Osteoblast (primary cell): ENCODE measurements around the gene NELFE. TPM values are rescaled to one million over a fixed set of nuclear protein-coding genes. Genes with fewer than 3 reads are reported as not detected.

ENCODE experiments used
- DNase-seq: peaks from one replicate; pipeline ENCODE4 v3.0.0; 2011; ENCODE audit warnings: low spot score, mixed read lengths; ENCODE audit not compliant: insufficient read length; ENCODE audit errors: missing footprints
- H2AFZ ChIP-seq: 2 replicates; pipeline ENCODE4 v1.6.0; 2011; ENCODE audit warnings: mild to moderate bottlenecking, low read length
- H3K27ac ChIP-seq: 2 replicates; pipeline ENCODE4 v1.5.1; 2011; ENCODE audit warnings: mild to moderate bottlenecking, low read depth, low read length, moderate library complexity
- H3K27me3 ChIP-seq: 2 replicates; pipeline ENCODE4 v1.6.0; 2012; ENCODE audit warnings: mild to moderate bottlenecking, control low read depth, inconsistent platforms, low read length, moderate library complexity; ENCODE audit not compliant: insufficient read depth
- H3K36me3 ChIP-seq: 2 replicates; pipeline ENCODE4 v1.5.1; 2011; ENCODE audit warnings: mild to moderate bottlenecking, low read length, control low read depth, moderate library complexity; ENCODE audit not compliant: insufficient read depth
- H3K4me1 ChIP-seq: 2 replicates; pipeline ENCODE4 v1.5.1; 2011; ENCODE audit warnings: mild to moderate bottlenecking, low read length, control low read depth, moderate library complexity; ENCODE audit not compliant: insufficient read depth
- H3K4me2 ChIP-seq: 2 replicates; pipeline ENCODE4 v1.6.0; 2011; ENCODE audit warnings: mild to moderate bottlenecking, low read length; ENCODE audit not compliant: insufficient read depth
- H3K4me3 ChIP-seq: fragments of 200-600 bp; sonication (generic); 3 replicates; pipeline ENCODE4 v1.5.1; 2012; ENCODE audit warnings: mild to moderate bottlenecking, low read length, inconsistent platforms; ENCODE audit not compliant: insufficient read depth
- H3K79me2 ChIP-seq: 2 replicates; pipeline ENCODE4 v1.6.0; 2012; ENCODE audit warnings: mild to moderate bottlenecking, low read length, control low read depth, inconsistent platforms; ENCODE audit not compliant: insufficient read depth
- H3K9me3 ChIP-seq: 2 replicates; pipeline ENCODE4 v1.5.1; 2011; ENCODE audit warnings: low read depth, low read length, control low read depth
- H4K20me1 ChIP-seq: 2 replicates; pipeline ENCODE4 v1.6.0; 2012; ENCODE audit warnings: mild to moderate bottlenecking, low read length, control low read depth; ENCODE audit not compliant: insufficient read depth
- CTCF ChIP-seq: IDR thresholded peaks from 2 replicates; pipeline ENCODE4 v1.5.1; 2011; ENCODE audit warnings: mild to moderate bottlenecking, low read depth, low read length, moderate library complexity; ENCODE audit errors: extremely low read depth
- total RNA-seq: library from RNA; depleted of rRNA; stranded (reverse); fragments of >200 nt; gene quantifications from 2 replicates; pipeline ENCODE4 v1.2.3, GENCODE V29; 2012

The NELFE gene
- total RNA-seq, 1 donor: 86.5 TPM

DNA sequence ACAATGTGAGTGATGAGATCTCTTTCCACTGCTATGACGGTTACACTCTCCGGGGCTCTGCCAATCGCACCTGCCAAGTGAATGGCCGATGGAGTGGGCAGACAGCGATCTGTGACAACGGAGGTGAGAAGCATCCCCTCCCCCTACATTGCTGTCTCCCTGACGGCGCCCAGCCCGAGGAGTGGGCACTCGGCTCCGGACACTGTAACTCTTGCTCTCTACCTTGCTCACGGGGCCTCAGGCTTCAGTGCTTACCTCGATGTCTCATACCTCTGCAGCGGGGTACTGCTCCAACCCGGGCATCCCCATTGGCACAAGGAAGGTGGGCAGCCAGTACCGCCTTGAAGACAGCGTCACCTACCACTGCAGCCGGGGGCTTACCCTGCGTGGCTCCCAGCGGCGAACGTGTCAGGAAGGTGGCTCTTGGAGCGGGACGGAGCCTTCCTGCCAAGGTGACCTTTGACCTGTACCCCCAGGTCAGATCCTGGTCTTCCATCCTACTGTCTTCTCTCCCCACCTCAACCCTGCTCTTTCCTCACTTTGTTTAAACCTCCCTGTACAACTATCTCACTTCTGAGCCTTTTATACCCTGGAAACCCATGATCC lies 11.6 kb downstream of the NELFE start:
- no peaks in the 10 kb centered on the region for H3K9me3 ChIP-seq

GRCh38 chr6:31946370-31946885 lies 12.3 kb downstream of the NELFE start:
- Histone ChIP-seq H3K4me2 (peak overlapping the region; percentile 94), H3K27me3 (peaks cover 5% of the 10 kb centered on the region)

More for the DNA sequence above, 11.6 kb downstream of the NELFE start:
- no peak for TF ChIP-seq CTCF
- Histone ChIP-seq H3K4me1 (peaks cover 23% of the 10 kb centered on the region), H3K79me2 (no peaks in the 10 kb centered on the region), H3K4me3 (no peak overlapping the region), H4K20me1 (no peaks in the 10 kb centered on the region), H3K36me3 (peaks cover 12% of the 10 kb centered on the region), H2AFZ (no peak overlapping the region), H3K4me2 (no peak overlapping the region), H3K27ac (no peak overlapping the region), H3K27me3 (peaks cover 5% of the 10 kb centered on the region)
- no peak for DNase-seq

DNA sequence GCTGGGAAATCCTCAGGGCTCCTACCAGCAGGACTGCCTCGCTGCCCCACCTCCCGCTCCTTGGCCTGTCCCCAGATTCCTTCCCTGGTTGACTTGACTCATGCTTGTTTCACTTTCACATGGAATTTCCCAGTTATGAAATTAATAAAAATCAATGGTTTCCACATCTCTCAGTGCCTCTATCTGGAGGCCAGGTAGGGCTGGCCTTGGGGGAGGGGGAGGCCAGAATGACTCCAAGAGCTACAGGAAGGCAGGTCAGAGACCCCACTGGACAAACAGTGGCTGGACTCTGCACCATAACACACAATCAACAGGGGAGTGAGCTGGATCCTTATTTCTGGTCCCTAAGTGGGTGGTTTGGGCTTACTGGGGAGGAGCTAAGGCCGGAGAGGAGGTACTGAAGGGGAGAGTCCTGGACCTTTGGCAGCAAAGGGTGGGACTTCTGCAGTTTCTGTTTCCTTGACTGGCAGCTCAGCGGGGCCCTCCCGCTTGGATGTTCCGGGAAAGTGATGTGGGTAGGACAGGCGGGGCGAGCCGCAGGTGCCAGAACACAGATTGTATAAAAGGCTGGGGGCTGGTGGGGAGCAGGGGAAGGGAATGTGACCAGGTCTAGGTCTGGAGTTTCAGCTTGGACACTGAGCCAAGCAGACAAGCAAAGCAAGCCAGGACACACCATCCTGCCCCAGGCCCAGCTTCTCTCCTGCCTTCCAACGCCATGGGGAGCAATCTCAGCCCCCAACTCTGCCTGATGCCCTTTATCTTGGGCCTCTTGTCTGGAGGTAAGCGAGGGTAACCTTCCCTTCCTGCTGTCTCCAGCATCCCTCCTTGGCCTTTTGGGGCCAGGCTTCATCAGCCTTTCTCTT lies 13.0 kb downstream of the NELFE start, which contains the start of gene CFB:
Gene CFB (plus strand): TSS at position 589 of the 863 bp plus-strand sequence. CDS start 127 bp downstream, at position 716.
- Histone ChIP-seq H3K27me3 (peaks cover 5% of the 10 kb centered on the region), H2AFZ (peak within 1 kb of the TSS; percentile 87), H3K79me2 (no peaks in the 10 kb centered on the region), H3K4me3 (peak within 1 kb of the TSS; percentile 68), H3K36me3 (no peaks in the 10 kb centered on the region), H4K20me1 (no peaks in the 10 kb centered on the region), H3K9me3 (no peaks in the 10 kb centered on the region), H3K27ac (peak within 1 kb of the TSS; percentile 81), H3K4me1 (peaks cover 23% of the 10 kb centered on the region), H3K4me2 (peak within 1 kb of the TSS; percentile 94)
- TF ChIP-seq CTCF: no peak
- peak; percentile 97 for DNase-seq

More at GRCh38 chr6:31946370-31946885, 12.3 kb downstream of the NELFE start:
- H3K27ac ChIP-seq: peak overlapping the region; percentile 81
- peaks cover 5% of the 10 kb centered on the region for H3K36me3 ChIP-seq
- H4K20me1 ChIP-seq: no peaks in the 10 kb centered on the region
- no peaks in the 10 kb centered on the region for H3K9me3 ChIP-seq
- TF ChIP-seq CTCF: no peak
- DNase-seq: peak; percentile 45
- no peaks in the 10 kb centered on the region for H3K79me2 ChIP-seq
- peak overlapping the region; percentile 68 for H3K4me3 ChIP-seq
- peaks cover 23% of the 10 kb centered on the region for H3K4me1 ChIP-seq
- peak overlapping the region; percentile 87 for H2AFZ ChIP-seq

DNA sequence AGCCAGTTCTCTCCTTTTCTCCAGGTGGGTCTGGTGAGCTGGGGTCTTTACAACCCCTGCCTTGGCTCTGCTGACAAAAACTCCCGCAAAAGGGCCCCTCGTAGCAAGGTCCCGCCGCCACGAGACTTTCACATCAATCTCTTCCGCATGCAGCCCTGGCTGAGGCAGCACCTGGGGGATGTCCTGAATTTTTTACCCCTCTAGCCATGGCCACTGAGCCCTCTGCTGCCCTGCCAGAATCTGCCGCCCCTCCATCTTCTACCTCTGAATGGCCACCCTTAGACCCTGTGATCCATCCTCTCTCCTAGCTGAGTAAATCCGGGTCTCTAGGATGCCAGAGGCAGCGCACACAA lies 13.6 kb downstream of the NELFE start:
- Histone ChIP-seq H3K27ac (peak overlapping the region; percentile 81), H3K36me3 (no peaks in the 10 kb centered on the region), H3K27me3 (peaks cover 5% of the 10 kb centered on the region), H3K4me2 (peak overlapping the region; percentile 94), H4K20me1 (no peaks in the 10 kb centered on the region), H3K4me3 (peak overlapping the region; percentile 68), H3K79me2 (no peaks in the 10 kb centered on the region), H3K4me1 (peaks cover 24% of the 10 kb centered on the region), H2AFZ (peak overlapping the region; percentile 87), H3K9me3 (no peaks in the 10 kb centered on the region)
- no peak for DNase-seq
- TF ChIP-seq CTCF: no peak
